ENCODE measurements around the gene KCNH1. TPM values are rescaled to one million over a fixed set of nuclear protein-coding genes. Genes with fewer than 3 reads are reported as not detected.

KCNH1 gene
- total RNA-seq, 1 experiment from 2014 or later: not detected

- no TSS peak for BruUV-seq (replicated peaks)
- peaks cover 70% of the 10 kb centered on the region for H3K27me3 ChIP-seq (replicated peaks; ENCODE audit: insufficient read depth, low read depth, low read length, poor library complexity)
- intact Hi-C loops (cut with micrococcal nuclease; ENCODE audit: unreplicated experiment): no loop called here
- no peak for DNase-seq (ENCODE audit: low spot score)
- H3K4me3 ChIP-seq (ENCODE audit: low read depth, low read length, poor library complexity, severe bottlenecking): no peak overlapping the region
- no peaks in the 10 kb centered on the region for H3K36me3 ChIP-seq (ENCODE audit: insufficient read depth, low read length, poor library complexity, severe bottlenecking)
- ChIA-PET CTCF (no interaction called here), POLR2A (ENCODE audit: low non-redundant PET) (no interaction called here)
- no peaks in the 10 kb centered on the region for H3K9me3 ChIP-seq (ENCODE audit: low read depth, low read length, poor library complexity, severe bottlenecking)
- no peak overlapping the region for H3K27ac ChIP-seq (ENCODE audit: low read depth, low read length, poor library complexity, severe bottlenecking)
- TF ChIP-seq EZH2 (IDR thresholded peaks at IDR 0.05; ENCODE audit: borderline replicate concordance, low read depth, low read length, poor library complexity, severe bottlenecking) (no peak), CTCF (conservative IDR thresholded peaks at IDR 0.05; ENCODE audit: low read depth, low read length) (no peak)
- H3K4me1 ChIP-seq (ENCODE audit: insufficient read depth, low read length, poor library complexity, severe bottlenecking): no peaks in the 10 kb centered on the region
Measured at GRCh38 chr1:211092955-211093354, 41.0 kb downstream of the KCNH1 start.

GRCh38 chr1:211091867-211092266, 42.1 kb downstream of the KCNH1 start:
- intact Hi-C loops (cut with micrococcal nuclease; ENCODE audit: unreplicated experiment): no loop called here
- Histone ChIP-seq H3K27ac (ENCODE audit: low read depth, low read length, poor library complexity, severe bottlenecking) (no peak overlapping the region), H3K4me3 (ENCODE audit: low read depth, low read length, poor library complexity, severe bottlenecking) (no peak overlapping the region), H3K4me1 (ENCODE audit: insufficient read depth, low read length, poor library complexity, severe bottlenecking) (no peaks in the 10 kb centered on the region), H3K36me3 (ENCODE audit: insufficient read depth, low read length, poor library complexity, severe bottlenecking) (no peaks in the 10 kb centered on the region), H3K27me3 (replicated peaks; ENCODE audit: insufficient read depth, low read depth, low read length, poor library complexity) (peaks cover 64% of the 10 kb centered on the region), H3K9me3 (ENCODE audit: low read depth, low read length, poor library complexity, severe bottlenecking) (no peaks in the 10 kb centered on the region)
- no peak for TF ChIP-seq EZH2 (IDR thresholded peaks at IDR 0.05; ENCODE audit: borderline replicate concordance, low read depth, low read length, poor library complexity, severe bottlenecking)
- TF ChIP-seq CTCF (conservative IDR thresholded peaks at IDR 0.05; ENCODE audit: low read depth, low read length): no peak
- no peak for DNase-seq (ENCODE audit: low spot score)
- no TSS peak for BruUV-seq (replicated peaks)
- CTCF ChIA-PET: no interaction called here
- POLR2A ChIA-PET (ENCODE audit: low non-redundant PET): no interaction called here

GRCh38 chr1:211089536-211089935, 44.4 kb downstream of the KCNH1 start:
- intact Hi-C loops (cut with micrococcal nuclease; ENCODE audit: unreplicated experiment): no loop called here
- Histone ChIP-seq H3K36me3 (ENCODE audit: insufficient read depth, low read length, poor library complexity, severe bottlenecking) (no peaks in the 10 kb centered on the region), H3K9me3 (ENCODE audit: low read depth, low read length, poor library complexity, severe bottlenecking) (no peaks in the 10 kb centered on the region), H3K27ac (ENCODE audit: low read depth, low read length, poor library complexity, severe bottlenecking) (no peak overlapping the region), H3K4me1 (ENCODE audit: insufficient read depth, low read length, poor library complexity, severe bottlenecking) (no peaks in the 10 kb centered on the region), H3K4me3 (ENCODE audit: low read depth, low read length, poor library complexity, severe bottlenecking) (no peak overlapping the region), H3K27me3 (replicated peaks; ENCODE audit: insufficient read depth, low read depth, low read length, poor library complexity) (peaks cover 58% of the 10 kb centered on the region)
- POLR2A ChIA-PET (ENCODE audit: low non-redundant PET): no interaction called here
- BruUV-seq (replicated peaks): no TSS peak
- CTCF ChIA-PET: no interaction called here
- TF ChIP-seq CTCF (conservative IDR thresholded peaks at IDR 0.05; ENCODE audit: low read depth, low read length): no peak
- TF ChIP-seq EZH2 (IDR thresholded peaks at IDR 0.05; ENCODE audit: borderline replicate concordance, low read depth, low read length, poor library complexity, severe bottlenecking): no peak
- no peak for DNase-seq (ENCODE audit: low spot score)

All from A673 (cell line).